NCI-H2171 (cell line): ENCODE data around the gene LAMA1.
"Not testable (repeated sequence)": the region's sequence is repeated elsewhere in the genome, so short reads cannot be mapped to it uniquely, and the experiment has no call there.

Experiments
- DNase-seq: peaks from one replicate; lab custom pipeline; 2025; lab: John Stamatoyannopoulos, UW

Gene LAMA1

GRCh38 chr18:7117390-7118355 lies at the start of gene LAMA1:
Gene LAMA1 (minus strand): TSS chr18:7117797. CDS start chr18:7117720, 77 bp downstream.
- peak; percentile 6 for DNase-seq

DNA sequence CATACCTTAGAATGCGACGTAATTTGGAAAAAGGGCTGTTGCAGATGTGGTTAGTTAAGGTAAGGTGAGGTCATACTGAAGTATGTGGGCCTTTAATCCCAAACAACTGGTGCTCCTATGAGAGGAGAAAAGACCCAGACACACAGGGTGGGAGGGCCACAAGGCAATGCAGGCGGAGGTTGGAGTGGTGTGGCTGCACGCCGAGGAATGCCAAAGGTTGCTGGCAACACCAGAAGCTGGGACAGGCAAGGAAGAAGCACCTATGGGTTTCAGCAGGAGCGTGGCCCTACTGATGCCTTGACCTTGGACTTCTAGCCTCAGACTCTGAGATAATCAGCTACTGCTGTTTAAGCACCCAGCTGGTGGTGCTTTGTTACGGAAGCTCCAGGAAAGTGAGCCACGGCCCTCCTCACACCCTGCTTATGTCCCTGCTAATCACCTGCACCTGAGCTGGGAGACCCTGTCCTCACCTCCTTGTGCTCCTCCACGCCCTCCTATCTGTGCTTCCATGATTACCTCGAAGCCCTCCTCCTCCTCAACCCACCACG lies 48.3 kb upstream of the LAMA1 start:
- DNase-seq, result no peak

DNA sequence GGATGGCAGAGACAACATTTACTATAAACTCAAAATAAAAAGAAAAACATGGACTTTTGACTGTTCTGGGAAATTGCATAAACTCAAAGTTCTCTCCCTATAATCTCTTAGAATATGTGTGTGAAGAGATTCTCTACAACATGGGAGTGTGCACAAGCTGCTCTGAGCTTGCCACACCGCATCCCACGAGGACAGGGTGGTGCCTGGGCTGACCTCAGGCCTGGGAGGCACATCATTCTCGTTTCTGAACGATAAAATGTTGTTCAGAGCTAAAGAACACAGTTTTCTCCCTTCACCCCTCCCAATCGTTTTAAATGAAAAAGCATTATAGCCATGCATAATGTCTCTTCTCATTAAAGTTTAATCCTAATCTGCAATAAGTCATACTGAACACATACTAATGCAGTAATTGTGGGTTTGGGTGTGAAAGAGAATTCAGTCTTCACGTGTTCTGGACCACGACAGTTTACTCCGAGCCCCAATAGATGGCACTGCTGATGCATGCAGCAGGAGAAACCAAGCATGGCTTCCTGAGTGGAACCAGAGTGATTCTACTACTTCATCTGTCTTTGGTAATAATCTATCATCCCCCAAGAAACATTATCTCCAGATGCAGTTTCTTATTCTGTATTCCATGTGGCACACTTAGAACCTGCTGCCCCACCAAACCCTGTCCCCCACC lies 46.9 kb upstream of the LAMA1 start:
- DNase-seq, result no peak

GRCh38 chr18:7158216-7158615 lies 40.6 kb upstream of the LAMA1 start:
- DNase-seq, result no peak

DNA sequence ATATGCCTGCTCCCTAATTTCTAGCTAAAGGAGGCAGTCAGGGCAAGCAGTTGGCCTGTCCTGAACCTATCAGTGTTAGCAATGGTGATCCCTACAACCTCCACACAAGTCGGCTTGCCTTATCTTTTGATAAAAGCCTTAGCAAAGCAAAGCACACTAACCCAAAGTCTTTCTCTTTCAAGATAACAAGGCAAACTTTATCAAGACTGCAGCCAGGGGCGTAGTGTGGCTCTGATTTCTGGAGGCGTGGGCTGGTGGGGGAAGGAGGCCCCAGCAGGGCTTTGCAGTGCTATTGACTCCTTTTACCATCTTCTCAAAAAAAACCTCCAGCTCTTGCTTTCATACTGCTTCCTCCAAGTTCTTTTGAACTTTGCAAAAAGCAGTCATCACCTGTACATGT lies 40.2 kb upstream of the LAMA1 start:
- no peak for DNase-seq

- no peak for DNase-seq
Measured at GRCh38 chr18:7155887-7156286, 38.3 kb upstream of the LAMA1 start.

GRCh38 chr18:7155092-7155491 lies 37.5 kb upstream of the LAMA1 start:
- DNase-seq, result no peak

DNA sequence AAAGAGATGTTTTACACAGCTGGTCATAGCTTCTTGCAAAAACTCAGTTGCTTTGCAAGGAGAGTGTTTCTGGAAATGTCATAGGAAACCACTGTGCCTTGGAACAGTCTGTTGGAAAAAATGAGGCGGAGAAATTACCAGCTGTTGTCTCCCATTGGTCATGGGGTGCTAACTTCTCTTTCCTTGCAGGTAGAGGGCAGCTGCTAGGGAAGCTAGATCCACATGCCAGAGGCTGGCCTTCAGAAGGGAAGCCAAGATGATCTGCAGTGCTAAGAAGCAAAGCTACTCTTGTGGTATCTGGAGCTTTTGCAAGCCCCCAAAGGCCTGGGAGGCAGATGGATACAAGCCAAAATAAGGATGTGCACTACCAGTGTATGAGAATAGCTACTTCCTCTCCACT lies 34.8 kb upstream of the LAMA1 start:
- DNase-seq, result no peak

DNA sequence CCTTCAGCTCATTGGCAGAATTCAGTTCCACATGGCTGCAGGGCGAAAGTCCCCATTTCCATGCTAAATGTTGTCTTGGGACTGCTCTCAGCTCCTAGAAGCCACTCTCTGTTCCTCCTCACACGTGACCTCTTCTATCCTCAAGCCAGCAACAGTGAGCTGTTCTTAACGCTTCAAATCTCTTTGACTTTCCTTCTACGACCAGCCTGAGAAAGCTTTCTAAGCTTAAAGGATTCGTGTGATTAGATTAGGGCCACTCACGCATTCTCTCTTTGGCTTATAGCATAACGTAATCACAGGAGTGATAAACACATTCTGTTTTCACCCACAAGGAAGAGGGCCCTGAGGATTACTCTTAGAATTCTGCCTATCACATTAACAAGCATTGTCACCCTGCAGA lies 29.8 kb upstream of the LAMA1 start:
- no peak for DNase-seq

DNA sequence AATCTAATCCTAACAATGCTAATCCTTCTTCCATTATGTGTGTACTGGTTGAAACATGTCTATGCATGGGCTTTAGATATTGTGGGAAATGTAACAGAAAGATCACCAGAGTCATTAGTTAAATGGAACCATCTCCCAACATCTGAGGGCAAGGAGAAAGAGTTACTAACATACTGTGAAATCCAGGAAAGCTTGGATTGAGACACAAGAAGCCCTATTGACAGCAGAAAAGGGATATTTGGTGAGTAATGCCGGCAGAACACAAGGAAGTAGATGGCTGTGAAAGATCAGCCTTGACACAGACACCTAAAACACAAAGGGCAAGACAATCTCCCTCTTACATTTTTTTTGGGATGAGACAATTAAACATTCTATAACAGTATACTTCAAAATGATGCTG lies 28.5 kb upstream of the LAMA1 start:
- no peak for DNase-seq

- not testable (repeated sequence) for DNase-seq
Measured at GRCh38 chr18:7144921-7145320, 27.3 kb upstream of the LAMA1 start.

GRCh38 chr18:7141287-7141686 lies 23.7 kb upstream of the LAMA1 start:
- DNase-seq, result no peak

DNA sequence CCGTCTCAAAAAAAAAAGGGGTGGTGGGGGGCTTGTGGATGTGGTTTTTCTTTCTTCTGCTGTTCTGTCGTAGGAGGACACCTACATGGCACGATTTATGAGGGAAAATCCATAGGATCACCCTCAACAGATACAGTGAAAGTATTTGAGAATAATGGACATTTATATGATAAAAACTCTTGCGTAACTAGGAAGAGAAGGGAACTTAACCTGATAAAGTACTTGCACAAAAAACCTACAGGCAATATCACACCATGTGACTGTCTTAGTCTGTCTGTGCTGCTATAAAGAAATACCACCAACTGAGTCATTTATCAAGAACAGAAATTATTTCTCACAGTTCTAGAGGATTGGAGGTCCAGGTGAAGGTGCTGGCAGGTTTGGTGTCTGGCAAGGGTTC lies 21.8 kb upstream of the LAMA1 start:
- DNase-seq, result no peak

DNA sequence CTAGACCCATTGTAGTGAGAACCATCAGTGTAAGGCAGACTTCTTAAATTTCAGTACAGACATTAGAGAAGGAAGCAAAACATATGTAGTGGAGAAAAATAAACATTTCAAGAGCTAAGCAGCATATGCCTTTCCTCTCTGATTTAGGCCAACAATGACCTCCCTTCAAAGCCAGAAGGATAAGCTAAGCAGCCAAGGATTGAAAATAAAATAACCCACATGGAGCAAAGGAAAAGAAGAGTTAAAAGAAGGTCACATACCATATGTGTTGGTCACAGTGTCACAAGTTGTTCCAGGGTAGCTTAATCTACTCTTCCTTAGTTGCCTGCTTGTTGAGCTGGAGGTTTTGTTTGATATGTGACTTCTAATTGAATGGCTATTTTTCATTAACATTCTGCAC lies 15.6 kb upstream of the LAMA1 start:
- no peak for DNase-seq

GRCh38 chr18:7132356-7133150 lies 15.0 kb upstream of the LAMA1 start:
- no peak for DNase-seq

- DNase-seq, result no peak
Measured at GRCh38 chr18:7122376-7122775, 4.8 kb upstream of the LAMA1 start.

DNA sequence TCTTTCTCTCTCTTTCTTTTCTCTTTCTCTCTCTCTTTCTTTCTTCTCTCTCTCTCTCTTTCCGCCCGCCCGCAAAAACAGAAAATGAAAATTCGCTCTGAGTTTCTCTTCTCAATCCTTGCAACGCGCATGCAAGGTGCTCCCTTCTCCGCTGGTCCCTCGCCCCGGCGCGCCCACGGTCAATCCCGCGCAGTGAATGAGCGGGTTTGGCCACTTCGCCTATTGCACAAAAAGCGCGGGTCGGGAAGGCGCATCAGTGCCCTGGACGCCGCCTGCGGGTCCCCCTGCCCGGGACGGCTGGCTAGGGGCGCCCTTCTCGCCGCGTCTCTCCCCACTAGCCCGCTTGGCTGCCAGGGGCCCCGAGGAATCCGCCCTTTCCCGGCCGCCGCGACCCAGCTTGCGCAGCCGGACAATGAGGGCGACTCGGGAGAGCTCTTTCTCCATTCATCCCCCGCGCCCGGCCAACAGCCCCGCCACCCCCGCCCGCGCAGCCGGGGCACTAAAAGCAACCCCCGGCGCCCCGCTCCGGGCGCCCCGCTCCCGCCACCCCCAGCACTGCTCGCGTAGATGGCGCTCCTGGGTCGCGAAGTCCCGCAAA lies 706 bp downstream of the LAMA1 start:
- DNase-seq, result no peak

DNA sequence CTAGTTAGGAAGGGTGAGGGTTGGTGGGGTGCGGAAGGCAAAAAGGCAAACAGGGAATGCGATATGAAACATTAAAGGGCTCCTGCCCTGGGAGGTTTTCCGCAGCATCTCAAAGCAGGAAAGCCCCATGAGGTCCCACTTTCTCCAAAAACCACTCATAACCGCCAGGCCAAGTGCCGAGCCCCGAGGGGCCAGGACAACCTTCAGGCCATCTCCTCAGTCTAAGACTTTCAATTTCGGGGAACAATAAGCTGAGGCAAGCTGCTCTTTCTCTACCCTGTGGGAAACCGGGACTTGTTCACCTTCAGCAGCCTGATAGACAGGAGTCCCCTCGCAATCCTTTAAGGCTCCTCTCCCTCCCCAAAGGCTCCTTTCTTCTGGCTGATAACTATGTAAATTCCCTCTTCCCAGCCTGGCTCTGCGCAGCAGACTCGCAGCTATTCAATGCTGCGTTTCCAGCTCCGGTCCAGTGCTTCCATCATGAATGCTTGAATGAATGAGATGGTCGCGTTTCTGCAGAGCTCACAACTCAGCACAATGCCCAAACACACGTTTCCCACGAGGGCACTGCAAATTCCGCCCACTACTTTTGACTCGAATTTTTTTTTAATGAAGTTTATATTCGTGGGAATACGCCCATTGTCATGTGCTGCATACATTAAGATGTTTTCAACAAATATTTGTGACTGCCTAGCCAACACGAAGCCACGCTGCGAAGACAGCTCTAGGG lies 1.4 kb downstream of the LAMA1 start:
- peak; percentile 54 for DNase-seq

GRCh38 chr18:7112936-7113335 lies 4.7 kb downstream of the LAMA1 start:
- DNase-seq, result no peak

DNA sequence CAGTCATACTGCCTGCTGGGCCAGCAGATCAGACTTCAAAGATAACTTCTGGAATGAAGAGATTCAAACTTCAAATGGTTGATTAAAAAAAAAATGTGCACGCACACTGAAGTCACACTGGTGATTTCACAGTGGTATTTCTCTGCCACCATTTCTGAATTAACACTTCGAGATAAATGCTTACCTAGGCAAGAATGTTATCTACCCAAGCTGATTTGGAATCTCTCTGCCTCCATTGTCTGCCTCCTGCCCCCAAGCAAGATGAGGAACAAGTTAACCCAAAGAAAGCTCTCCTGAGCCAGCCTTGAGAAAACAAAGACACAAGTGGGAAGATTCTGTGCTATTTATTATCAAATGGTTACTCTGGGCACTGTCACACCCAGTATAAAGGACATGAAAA lies 6.5 kb downstream of the LAMA1 start:
- DNase-seq, result no peak

- DNase-seq, result no peak
Measured at GRCh38 chr18:7105943-7106342, 11.7 kb downstream of the LAMA1 start.
